Anterior cingulate cortex (tissue), 58 donors: ENCODE results near the gene DIP2C.
A peak's percentile ranks its signal among the peaks of the same experiment; 100 is the strongest.
"Not testable (repeated sequence)": the region's sequence is repeated elsewhere in the genome, so short reads cannot be mapped to it uniquely, and the experiment has no call there.

Experiments used
- DNase-seq, 58 donors: peaks; one replicate each; lab custom pipeline; 2025; lab: John Stamatoyannopoulos, UW

Gene DIP2C

DNA sequence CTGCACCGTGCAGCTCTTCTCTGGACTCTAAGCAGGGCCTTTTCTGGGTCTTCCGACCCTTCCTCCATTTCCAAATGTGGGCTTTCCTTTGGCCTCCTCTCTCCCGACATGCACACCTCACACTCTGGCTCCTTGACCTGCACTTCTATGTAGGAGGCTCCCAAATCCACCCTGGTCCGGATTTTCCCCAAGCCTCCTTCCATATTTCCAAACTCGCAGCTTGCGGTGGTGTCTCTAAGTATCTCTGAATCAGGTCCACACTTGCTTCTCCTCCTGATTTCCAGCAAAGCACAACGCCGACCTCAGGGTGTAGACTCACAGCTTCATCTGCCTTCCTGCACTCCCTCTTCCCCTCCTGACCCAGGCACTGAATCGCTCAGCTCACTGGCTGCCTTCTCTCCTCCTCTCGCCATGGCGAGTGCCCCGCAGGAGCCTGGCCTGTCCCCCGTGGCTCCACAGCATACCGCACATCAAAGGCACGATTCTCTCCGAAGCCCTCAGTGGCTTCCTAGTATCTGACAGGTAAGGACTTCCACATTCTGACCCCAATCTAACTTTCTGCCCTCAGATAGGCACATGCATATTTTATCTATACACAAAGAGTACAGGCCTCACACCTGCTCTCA lies 27.8 kb downstream of the DIP2C start:
- no peak for DNase-seq

DNA sequence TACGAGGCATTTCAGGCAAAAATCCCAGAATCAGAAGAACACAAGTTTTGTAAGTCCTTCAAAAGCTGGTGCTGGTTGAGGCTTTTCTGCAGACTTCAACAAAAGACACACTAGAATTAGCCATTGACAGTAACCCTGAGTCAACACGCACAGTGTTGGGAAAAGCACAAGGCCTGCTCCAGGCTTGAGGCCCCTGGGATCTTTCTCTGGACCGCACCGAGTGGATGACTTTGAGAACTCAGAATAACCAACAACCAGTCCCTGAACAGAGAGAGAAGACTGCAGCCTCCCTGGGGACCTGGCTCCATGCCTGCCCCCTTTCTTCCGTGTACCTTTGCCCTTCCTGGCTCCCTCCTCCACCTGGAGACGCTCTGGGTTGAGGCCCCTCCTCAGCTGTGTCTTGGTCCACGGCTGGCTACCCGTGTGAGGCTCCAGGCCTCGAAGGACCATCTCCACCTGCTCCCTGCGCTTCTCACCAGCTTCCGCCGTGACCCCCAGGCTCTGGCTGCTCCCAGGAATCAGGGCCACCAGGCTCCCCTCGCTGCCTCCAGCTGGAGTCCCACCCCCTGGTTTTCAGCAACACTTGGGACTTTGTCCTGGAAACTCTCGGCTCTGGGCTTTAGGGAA lies 28.4 kb downstream of the DIP2C start:
- DNase-seq = peak in 6 of 58 donors; percentile 35 to 61 (median 46)

DNA sequence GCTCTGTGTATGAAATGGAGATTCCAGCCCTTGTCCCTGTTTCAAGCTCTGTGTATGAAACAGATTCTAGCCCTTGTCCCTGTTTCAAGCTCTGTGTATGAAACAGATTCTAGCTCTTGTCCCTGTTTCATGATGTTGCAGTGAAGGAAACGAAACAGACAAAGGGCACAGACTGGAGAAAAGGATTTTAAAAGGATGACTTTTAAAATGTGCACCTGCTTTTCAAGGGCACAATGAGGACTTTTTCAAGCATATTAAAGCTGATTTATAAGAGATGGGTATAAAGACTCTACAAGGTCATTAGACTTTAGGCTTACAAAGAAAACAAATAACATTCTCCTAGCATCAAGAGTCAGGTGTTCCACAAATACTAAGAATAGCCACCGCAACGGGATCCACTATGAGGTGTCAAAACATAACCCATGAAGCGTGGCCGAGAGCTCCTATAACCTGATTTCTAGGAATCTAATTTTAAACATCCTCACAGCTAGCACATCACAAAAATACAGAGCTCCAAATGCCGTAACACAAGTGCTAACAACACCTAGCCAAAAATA lies 29.0 kb downstream of the DIP2C start:
- DNase-seq = no peak

DNA sequence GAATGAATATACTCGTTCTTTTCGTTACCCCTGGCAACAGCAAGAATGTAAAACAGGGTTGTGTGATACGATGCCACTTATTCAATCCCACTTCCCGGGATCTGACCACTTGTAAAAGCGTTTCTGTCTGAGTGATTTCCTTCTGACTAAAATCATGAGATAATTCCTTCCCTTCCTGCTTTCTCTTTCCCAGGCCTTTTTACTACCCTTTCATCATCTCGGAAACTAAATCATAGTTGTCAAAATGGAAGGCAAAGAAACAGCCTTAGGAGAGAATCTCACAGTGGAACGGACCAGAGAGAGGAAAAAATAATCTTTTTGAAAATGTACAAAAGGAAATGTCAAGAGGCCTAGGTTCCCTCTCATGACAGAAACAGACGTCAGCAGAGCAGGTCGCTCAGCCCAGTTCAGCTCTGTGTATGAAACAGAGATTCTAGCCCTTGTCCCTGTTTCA lies 29.8 kb downstream of the DIP2C start:
- peak in 1 of 58 donors; percentile 20 for DNase-seq

DNA sequence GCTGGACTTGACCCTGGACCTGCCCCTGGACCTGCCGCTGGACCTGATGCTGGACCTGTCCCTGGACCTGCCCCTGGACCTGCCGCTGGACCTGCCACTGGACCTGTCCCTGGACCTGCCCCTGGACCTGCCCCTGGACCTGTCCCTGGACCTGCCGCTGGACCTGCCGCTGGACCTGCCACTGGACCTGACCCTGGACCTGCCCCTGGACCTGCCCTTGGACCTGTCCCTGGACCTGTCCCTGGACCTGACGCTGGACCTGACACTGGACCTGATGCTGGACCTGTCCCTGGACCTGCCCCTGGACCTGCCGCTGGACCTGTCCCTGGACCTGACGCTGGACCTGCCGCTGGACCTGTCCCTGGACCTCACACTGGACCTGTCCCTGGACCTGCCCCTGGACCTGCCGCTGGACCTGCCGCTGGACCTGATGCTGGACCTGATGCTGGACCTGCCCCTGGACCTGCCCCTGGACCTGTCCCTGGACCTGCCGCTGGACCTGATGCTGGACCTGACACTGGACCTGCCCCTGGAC lies 31.6 kb downstream of the DIP2C start:
- not testable (repeated sequence) for DNase-seq

DNA sequence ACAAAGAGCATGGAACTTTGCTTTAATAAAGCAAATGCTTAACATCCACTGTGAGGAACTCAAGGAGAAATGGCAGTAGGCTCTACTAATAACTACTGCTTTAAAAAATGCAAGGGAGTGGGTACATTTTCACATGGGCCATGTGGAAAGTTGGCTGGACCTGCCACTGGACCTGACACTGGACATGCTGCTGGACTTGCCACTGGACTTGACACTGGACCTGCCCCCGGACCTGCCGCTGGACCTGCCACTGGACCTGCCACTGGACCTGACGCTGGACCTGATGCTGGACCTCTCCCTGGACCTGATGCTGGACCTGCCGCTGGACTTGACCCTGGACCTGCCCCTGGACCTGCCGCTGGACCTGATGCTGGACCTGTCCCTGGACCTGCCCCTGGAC lies 32.6 kb downstream of the DIP2C start:
- no peak for DNase-seq

DNA sequence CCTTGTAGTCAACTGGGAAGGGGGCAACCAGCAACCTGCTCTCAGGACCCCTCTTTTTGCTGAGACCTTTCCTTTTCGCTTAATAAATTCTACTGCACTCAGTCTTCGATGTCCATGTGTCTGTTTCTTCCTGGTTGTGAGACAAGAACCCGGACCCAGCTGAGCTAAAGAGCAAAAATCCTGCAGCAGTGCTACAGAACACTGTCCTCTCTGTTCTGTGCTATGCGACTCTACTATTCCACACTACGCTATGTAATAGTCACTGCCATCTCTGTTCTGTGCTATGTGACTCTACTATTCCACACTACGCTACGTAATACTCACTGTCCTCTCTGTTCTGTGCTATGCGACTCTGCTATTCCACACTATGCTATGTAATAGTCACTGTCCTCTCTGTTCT lies 34.3 kb downstream of the DIP2C start:
- DNase-seq = peak in 7 of 58 donors; percentile 30 to 74 (median 50)

DNA sequence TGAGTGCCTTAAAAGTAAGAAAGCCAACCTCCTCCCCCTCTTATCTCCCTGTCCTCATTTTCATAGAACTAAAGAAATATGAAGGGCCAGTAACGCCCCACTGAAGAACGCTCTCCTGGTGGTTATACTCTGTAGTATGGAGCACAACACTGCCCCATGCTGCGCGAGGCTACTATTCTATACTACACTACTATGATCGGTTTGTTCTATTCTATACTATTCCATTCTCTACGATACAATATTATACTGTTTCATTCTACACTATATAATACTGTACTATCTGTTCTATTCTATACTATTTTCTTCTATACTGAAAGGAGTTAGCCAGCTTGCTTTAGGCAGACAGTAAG lies 34.8 kb downstream of the DIP2C start:
- no peak for DNase-seq

DNA sequence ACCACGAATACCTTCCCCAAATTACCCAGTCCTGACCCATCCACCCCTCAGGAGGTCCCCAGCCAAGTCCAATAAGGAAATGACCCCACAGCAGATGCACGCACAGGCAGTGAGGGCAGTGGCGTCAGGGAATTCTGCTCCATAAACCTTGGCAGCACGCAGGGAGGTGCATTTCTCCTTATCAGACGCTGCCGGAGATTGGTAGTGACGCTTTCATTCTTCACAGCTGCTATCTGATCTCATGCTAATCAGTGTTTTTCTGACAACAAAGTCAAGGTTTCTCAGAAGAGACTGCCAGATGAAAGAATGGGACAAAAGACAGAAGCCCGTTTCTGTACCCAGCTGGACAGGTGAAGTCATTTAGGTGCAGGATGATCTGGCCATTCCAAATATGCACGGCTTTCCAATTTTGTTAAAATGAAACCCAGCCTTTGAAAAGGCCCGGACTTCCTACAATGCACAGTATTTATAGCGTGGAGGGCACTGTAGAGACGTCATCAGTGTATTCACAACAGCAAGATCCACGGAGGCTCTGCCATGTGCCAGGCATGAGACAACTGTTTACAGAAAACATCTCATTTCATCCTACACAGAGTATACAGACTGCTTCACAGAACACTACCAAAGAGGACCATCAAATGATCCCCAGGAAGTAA lies 35.3 kb downstream of the DIP2C start:
- DNase-seq = peak in 3 of 58 donors; percentile 18 to 52 (median 25)

DNA sequence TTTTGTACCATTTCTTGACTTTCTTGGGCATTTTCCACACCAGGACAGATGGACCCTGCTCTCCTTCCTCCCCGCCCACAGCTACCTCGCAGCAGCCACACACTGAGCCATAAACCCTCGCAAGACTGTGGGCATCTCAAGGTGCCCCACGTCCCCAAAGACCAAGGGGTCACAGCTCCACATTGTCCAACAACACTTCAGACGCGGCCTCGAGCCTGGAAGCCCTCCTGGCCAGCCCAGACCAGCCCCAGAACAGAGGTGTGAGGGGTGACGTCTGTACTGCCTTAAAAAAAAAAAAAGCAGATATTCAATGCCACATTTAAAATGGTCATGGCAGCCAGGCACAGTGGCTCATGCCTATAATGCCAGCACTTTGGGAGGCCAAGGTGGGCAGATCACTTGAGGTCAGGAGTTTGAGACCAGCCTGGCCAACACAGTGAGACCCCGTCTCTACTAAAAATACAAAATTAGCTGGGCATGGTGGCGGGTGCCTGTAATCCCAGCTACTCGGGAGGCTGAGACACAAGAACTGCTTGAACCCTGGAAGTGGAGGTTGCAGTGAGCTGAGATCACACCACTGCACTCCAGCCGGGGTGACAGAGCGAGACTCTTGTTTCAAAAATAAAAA lies 36.5 kb downstream of the DIP2C start:
- not testable (repeated sequence) for DNase-seq

DNA sequence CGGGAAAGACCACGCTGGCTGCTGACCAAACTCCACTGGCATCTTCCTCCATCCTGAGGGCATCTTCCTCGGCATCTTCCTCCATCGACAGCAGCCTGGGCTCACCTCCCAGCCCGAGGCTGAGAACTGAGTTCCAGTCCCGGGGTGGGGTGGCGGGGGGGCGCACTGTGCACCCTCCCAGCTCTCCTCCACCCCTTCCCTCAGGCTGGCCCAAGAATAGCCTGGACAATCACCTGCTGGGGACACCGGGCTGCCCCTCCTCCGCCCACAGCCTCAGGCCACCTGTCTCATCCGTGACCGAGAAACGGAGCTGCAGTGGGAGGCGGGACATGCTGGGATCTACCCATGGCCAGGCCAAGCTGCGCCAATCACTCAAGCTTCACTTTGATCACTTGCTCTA lies 37.2 kb downstream of the DIP2C start:
- no peak for DNase-seq

DNA sequence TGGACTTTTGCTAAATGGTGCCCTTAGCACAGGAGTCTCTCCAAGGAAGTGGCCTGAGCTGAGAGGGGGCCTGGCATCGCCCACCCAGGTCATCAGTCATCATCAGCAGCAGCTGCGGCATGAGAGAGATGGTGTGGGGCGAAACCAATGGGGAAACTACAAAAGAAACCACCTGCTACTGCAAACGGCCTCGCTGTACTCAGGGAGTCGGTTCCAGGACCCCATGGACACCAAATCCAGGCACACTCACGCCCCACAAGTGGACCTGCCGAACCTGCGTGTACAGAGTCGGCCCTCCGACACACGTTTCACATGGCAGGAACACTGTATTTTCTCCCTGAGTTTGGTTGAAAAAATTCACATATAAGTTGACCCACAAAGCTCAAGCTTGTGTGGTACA lies 37.8 kb downstream of the DIP2C start:
- no peak for DNase-seq

DNA sequence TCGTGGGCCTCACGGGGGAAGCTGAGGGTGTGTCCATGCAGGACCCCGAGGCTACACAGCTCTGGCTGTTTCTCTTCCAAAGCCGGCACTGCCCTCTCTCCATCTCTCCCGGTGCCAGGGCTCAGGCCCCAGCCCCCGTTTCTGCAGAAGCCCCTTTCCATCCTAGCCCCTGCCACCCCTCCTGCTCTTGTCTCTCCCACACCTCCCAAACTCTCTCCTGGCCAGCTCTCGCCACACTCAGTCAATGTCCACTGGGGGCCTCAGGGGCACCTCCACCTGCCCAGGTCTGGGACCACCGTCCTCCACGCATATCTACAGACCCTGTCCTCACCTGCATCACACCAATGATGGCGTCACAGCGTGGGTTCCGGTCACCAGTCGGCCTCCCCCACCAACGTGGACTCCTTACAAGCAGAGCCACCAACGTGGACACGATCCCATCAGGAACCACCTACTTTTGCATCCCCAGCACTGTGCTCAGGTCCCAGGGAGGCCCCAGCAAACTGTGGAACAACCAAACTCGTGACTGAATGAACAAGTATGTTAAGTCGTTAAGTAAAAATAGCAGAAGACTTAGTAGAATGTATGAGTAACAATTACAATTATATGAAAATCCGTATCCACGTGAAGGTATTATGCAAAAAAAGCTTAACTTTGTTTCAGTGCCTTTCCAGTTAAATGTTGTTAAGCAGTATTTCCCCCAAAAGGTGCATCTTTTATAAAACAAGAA lies 38.4 kb downstream of the DIP2C start:
- no peak for DNase-seq

DNA sequence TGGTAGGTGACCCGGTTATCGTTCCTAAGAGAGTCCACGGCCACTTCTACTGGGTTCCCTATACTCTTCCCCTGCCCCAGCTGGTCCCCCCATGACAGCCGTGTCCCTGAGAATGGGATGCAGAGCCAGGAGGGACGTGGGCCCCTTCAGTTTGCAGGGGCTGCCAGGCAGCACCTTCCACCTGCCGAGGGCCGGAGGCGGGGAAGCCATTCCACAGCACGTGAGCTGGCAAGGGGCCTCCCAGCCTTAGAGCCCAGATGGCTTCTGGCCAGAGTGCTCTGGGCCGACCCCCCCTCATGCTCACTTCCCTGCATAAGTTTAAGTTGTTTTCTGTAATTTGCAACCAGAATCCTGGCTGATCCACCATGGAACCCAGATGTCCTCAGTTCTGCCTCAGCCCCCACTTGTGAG lies 39.0 kb downstream of the DIP2C start:
- DNase-seq = no peak

DNA sequence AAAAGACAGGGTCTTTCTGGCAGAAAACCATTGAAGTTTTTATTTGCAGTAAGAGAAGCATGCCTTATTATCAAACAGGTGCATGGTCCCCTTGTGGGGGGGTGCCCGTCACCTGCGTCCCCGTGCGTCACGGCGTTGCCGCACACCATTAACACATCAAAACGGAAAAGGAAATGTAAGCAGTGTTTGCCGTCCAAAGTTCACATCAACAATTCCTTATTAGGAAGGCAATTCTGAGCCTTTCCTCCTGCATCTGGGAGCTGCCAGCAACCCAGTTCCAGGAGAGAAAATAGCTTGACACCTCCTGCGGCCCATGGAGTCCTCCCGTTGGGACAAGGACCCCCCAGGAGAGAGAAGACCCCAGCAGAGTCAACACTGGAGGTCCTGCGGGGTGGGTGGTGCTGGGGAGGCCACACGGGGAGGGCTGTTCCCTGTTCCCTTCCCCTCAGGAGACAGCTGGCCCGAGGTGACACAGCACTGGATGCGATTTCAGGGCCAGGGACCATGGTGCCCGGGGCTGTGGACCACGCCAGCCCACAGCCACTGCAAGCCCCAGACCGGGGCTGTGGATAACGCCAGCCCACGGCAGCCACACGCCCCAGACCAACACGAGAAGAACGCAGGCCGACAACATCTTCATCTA lies 39.5 kb downstream of the DIP2C start:
- no peak for DNase-seq

DNA sequence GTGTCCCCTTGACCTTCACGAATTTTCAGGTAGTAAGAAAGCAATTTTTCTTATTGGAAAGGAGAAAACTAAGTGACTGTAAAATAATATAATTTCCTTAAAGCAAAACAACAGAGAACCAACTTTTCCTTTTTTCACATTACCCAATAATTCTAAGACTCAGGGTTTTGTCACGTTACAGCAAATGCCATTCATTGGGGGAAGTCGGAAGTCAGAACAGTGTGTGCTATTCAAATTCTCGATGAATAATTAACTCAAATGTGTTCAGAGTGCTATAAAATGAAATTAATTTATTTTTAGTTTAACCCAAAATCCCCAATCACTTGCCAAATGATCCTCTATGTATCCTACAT lies 40.0 kb downstream of the DIP2C start:
- DNase-seq = no peak

DNA sequence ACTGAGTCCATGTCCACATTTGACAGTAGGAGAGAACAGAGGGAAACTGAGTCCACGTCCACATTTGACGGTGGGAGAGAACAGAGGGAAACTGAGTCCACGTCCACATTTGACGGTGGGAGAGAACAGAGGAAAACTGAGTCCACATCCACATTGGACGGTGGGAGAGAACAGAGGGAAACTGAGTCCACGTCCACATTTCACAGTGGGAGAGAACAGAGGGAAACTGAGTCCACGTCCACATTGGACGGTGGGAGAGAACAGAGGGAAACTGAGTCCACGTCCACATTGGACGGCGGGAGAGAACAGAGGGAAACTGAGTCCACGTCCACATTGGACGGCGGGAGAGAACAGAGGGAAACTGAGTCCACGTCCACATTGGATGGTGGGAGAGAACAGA lies 42.4 kb downstream of the DIP2C start:
- DNase-seq = not testable (repeated sequence)

DNA sequence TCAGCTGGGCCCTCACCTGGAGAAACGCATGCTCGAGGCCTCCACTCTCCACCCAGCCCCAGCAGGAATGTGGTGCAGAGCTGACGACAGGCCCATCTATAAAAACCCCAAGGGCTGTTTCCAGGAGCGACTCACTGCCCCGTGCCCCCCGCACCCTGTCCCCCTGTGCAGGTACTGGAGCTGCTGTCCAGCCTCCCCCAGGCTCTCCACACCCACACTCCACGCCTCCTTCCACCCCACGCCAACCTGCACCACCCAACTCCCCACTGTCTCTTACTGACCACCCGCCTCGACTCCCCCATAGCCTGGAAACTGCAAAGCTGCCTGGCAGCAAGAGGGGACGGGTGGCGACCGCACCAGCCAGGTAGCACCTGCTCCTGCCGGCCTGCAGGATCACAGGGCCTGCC lies 43.3 kb downstream of the DIP2C start:
- DNase-seq = no peak

DNA sequence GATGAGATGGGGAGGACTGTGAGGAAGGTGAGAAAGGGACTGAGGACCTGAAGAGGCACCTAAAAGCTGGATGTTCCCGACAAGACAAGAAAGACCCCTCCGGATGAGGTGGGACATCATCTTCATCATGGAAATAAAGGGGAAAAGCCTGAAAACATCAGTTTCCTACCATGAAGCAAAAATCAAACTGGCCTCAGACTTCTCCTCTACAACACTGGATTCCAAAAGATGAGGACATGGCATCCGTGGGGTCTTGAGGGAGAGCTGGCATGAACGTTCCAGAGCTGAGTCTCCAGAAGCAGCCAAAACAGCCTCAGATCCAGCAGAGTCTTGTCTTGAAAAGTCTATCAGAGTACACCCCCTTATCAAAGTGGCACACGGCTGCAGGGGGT lies 44.5 kb downstream of the DIP2C start:
- DNase-seq = no peak
